Mesodermal cell (in vitro differentiated cells): ENCODE data around the gene RASGEF1C.

Experiments used
- H3K27ac ChIP-seq: 2 replicates; pipeline ENCODE4 v1.7.0; 2013; ENCODE audit warnings: mild to moderate bottlenecking, low read depth, low read length, moderate library complexity; ENCODE audit not compliant: severe bottlenecking
- H3K36me3 ChIP-seq: 2 replicates; pipeline ENCODE4 v1.7.1; 2013; ENCODE audit warnings: mild to moderate bottlenecking, low read length, moderate library complexity; ENCODE audit not compliant: control insufficient read depth, insufficient read depth
- H3K4me1 ChIP-seq: one replicate; pipeline ENCODE4 v1.7.1; 2013; ENCODE audit warnings: mild to moderate bottlenecking, low read length; ENCODE audit not compliant: insufficient read depth, control insufficient read depth, poor library complexity, severe bottlenecking
- H3K4me3 ChIP-seq: 2 replicates; pipeline ENCODE4 v1.7.0; 2013; ENCODE audit warnings: low read length, control low read depth, mild to moderate bottlenecking; ENCODE audit not compliant: insufficient read depth, poor library complexity, severe bottlenecking; ENCODE audit errors: extremely low read depth
- H3K9me3 ChIP-seq: 2 replicates; pipeline ENCODE4 v1.7.1; 2013; ENCODE audit warnings: mild to moderate bottlenecking, low read length, moderate library complexity; ENCODE audit not compliant: control insufficient read depth
- WGBS, 2 experiments: methylation state at CpG; one replicate each; pipeline ENCODE4 v1.1.5; 2013; ENCODE audit warnings: missing lambda C conversion rate in 2 of 2; ENCODE audit not compliant: insufficient coverage in 2 of 2; 5-methylcytosine and 5-hydroxymethylcytosine counted together

Gene RASGEF1C

GRCh38 chr5:180156141-180156540, 52.9 kb downstream of the RASGEF1C start:
- Histone ChIP-seq H3K27ac (no peak overlapping the region), H3K9me3 (no peaks in the 10 kb centered on the region), H3K36me3 (no peaks in the 10 kb centered on the region), H3K4me3 (no peak overlapping the region), H3K4me1 (no peaks in the 10 kb centered on the region)
- WGBS, 2 experiments: 92 to 94% methylated on average over 6 to 10 of the region's 10 CpGs

GRCh38 chr5:180155365-180155926, 53.6 kb downstream of the RASGEF1C start:
- 92 to 93% methylated on average over 16 to 17 of the region's 17 CpGs for WGBS, 2 experiments
- no peaks in the 10 kb centered on the region for H3K9me3 ChIP-seq

GRCh38 chr5:180154821-180155364, 54.1 kb downstream of the RASGEF1C start:
- 64 to 91% methylated on average over 5 of the region's 5 CpGs for WGBS, 2 experiments
- H3K36me3 ChIP-seq: no peaks in the 10 kb centered on the region
- H3K4me3 ChIP-seq: no peak overlapping the region

More at GRCh38 chr5:180155365-180155926, 53.6 kb downstream of the RASGEF1C start:
- H3K36me3 ChIP-seq: no peaks in the 10 kb centered on the region
- no peak overlapping the region for H3K27ac ChIP-seq
- H3K4me3 ChIP-seq: no peak overlapping the region
- no peaks in the 10 kb centered on the region for H3K4me1 ChIP-seq

GRCh38 chr5:180153991-180154390, 55.0 kb downstream of the RASGEF1C start:
- H3K27ac ChIP-seq: no peak overlapping the region
- no peaks in the 10 kb centered on the region for H3K9me3 ChIP-seq
- no peaks in the 10 kb centered on the region for H3K4me1 ChIP-seq
- no peak overlapping the region for H3K4me3 ChIP-seq
- 54 to 58% methylated on average over 5 to 6 of the region's 6 CpGs for WGBS, 2 experiments
- H3K36me3 ChIP-seq: no peaks in the 10 kb centered on the region

More at GRCh38 chr5:180154821-180155364, 54.1 kb downstream of the RASGEF1C start:
- Histone ChIP-seq H3K4me1 (no peaks in the 10 kb centered on the region), H3K9me3 (no peaks in the 10 kb centered on the region), H3K27ac (no peak overlapping the region)

- Histone ChIP-seq H3K27ac (no peak overlapping the region), H3K36me3 (no peaks in the 10 kb centered on the region), H3K4me1 (no peaks in the 10 kb centered on the region), H3K9me3 (no peaks in the 10 kb centered on the region), H3K4me3 (no peak overlapping the region)
- WGBS, 2 experiments: 0% methylated on average over 1 of the region's 1 CpG; no CpG with 5 or more reads in 1 of the 2 experiments
Observed at GRCh38 chr5:180153099-180153498, 55.9 kb downstream of the RASGEF1C start.

GRCh38 chr5:180143656-180144364, 65.2 kb downstream of the RASGEF1C start:
- H3K9me3 ChIP-seq: peaks cover 6% of the 10 kb centered on the region
- H3K27ac ChIP-seq: no peak overlapping the region
- no peaks in the 10 kb centered on the region for H3K4me1 ChIP-seq
- H3K4me3 ChIP-seq: no peak overlapping the region
- H3K36me3 ChIP-seq: no peaks in the 10 kb centered on the region
- WGBS, 2 experiments: 83 to 85% methylated on average over 16 of the region's 16 CpGs

- H3K27ac ChIP-seq: no peak overlapping the region
Observed at GRCh38 chr5:180142824-180143610, 66.0 kb downstream of the RASGEF1C start.

GRCh38 chr5:180142021-180142765, 66.8 kb downstream of the RASGEF1C start:
- WGBS, 2 experiments: 86 to 88% methylated on average over 19 to 20 of the region's 23 CpGs
- no peak overlapping the region for H3K4me3 ChIP-seq
- peaks cover 6% of the 10 kb centered on the region for H3K9me3 ChIP-seq
- H3K36me3 ChIP-seq: no peaks in the 10 kb centered on the region
- H3K4me1 ChIP-seq: no peaks in the 10 kb centered on the region
- no peak overlapping the region for H3K27ac ChIP-seq

More at GRCh38 chr5:180142824-180143610, 66.0 kb downstream of the RASGEF1C start:
- no peaks in the 10 kb centered on the region for H3K4me1 ChIP-seq
- no peaks in the 10 kb centered on the region for H3K36me3 ChIP-seq
- peaks cover 6% of the 10 kb centered on the region for H3K9me3 ChIP-seq
- 79 to 84% methylated on average over 10 to 13 of the region's 13 CpGs for WGBS, 2 experiments
- H3K4me3 ChIP-seq: no peak overlapping the region

- Histone ChIP-seq H3K9me3 (peaks cover 1% of the 10 kb centered on the region), H3K4me3 (no peak overlapping the region), H3K27ac (no peak overlapping the region), H3K4me1 (no peaks in the 10 kb centered on the region), H3K36me3 (no peaks in the 10 kb centered on the region)
- 87 to 94% methylated on average over 13 of the region's 14 CpGs for WGBS, 2 experiments
Observed at GRCh38 chr5:180141068-180141660, 67.8 kb downstream of the RASGEF1C start.

- Histone ChIP-seq H3K4me1 (no peaks in the 10 kb centered on the region), H3K36me3 (no peaks in the 10 kb centered on the region), H3K9me3 (no peaks in the 10 kb centered on the region), H3K4me3 (no peak overlapping the region), H3K27ac (no peak overlapping the region)
- WGBS, 2 experiments: 75 to 90% methylated on average over 2 to 7 of the region's 9 CpGs
Observed at GRCh38 chr5:180140571-180140970, 68.4 kb downstream of the RASGEF1C start.
